H9 (cell line): ENCODE results near the gene SLTM. TPM values are rescaled to one million over a fixed set of nuclear protein-coding genes. Genes with fewer than 3 reads are reported as not detected.

Experiments
- DNase-seq: peaks from one replicate; pipeline ENCODE4 v3.0.0-alpha.2; 2017
- H2AFZ ChIP-seq: one replicate; pipeline ENCODE4 v1.6.1; 2013; ENCODE audit warnings: mild to moderate bottlenecking, low read length, control low read depth, moderate library complexity
- H2AK5ac ChIP-seq: 2 replicates; pipeline ENCODE4 v1.6.1; 2013; ENCODE audit warnings: low read length, control low read depth, mixed read lengths; ENCODE audit not compliant: insufficient read length
- H2BK120ac ChIP-seq: one replicate; pipeline ENCODE4 v1.6.1; 2013; ENCODE audit warnings: low read depth, mild to moderate bottlenecking, low read length, control low read depth, inconsistent platforms; ENCODE audit not compliant: poor library complexity, severe bottlenecking
- H2BK12ac ChIP-seq: 2 replicates; pipeline ENCODE4 v1.6.1; 2013; ENCODE audit warnings: low read length, control low read depth, mixed read lengths, low read depth; ENCODE audit not compliant: insufficient read length
- H2BK15ac ChIP-seq: 2 replicates; pipeline ENCODE4 v1.6.1; 2013; ENCODE audit warnings: low read depth, low read length, control low read depth
- H2BK20ac ChIP-seq: one replicate; pipeline ENCODE4 v1.6.1; 2013; ENCODE audit warnings: low read depth, mild to moderate bottlenecking, low read length, control low read depth, inconsistent platforms; ENCODE audit not compliant: poor library complexity, severe bottlenecking
- H2BK5ac ChIP-seq: 2 replicates; pipeline ENCODE4 v1.6.1; 2013; ENCODE audit warnings: low read length, control low read depth, mixed read lengths; ENCODE audit not compliant: insufficient read length
- H3K14ac ChIP-seq: 2 replicates; pipeline ENCODE4 v1.6.1; 2013; ENCODE audit warnings: low read length, control low read depth; ENCODE audit not compliant: insufficient read depth
- H3K18ac ChIP-seq: 2 replicates; pipeline ENCODE4 v1.6.1; 2013; ENCODE audit warnings: low read depth, mild to moderate bottlenecking, mixed read lengths, low read length, control low read depth; ENCODE audit not compliant: insufficient read length
- H3K23ac ChIP-seq: 2 replicates; pipeline ENCODE4 v1.6.1; 2013; ENCODE audit warnings: low read length, control low read depth, mixed read lengths, low read depth; ENCODE audit not compliant: insufficient read length
- H3K23me2 ChIP-seq: 2 replicates; pipeline ENCODE4 v1.6.1; 2013; ENCODE audit warnings: low read depth, mild to moderate bottlenecking, mixed read lengths, low read length, control low read depth; ENCODE audit not compliant: insufficient read length, poor library complexity, severe bottlenecking
- H3K27ac ChIP-seq: 2 replicates; pipeline ENCODE4 v1.5.1; 2013; ENCODE audit warnings: low read length, control low read depth, mixed read lengths, low read depth; ENCODE audit not compliant: insufficient read length
- H3K27me3 ChIP-seq: 2 replicates; pipeline ENCODE4 v1.6.1; 2013; ENCODE audit warnings: low read length, control low read depth, inconsistent platforms; ENCODE audit not compliant: insufficient read depth
- H3K4ac ChIP-seq: 2 replicates; pipeline ENCODE4 v1.6.1; 2013; ENCODE audit warnings: low read depth, mild to moderate bottlenecking, control low read depth, inconsistent platforms, low read length, moderate library complexity
- H3K4me1 ChIP-seq: 2 replicates; pipeline ENCODE4 v1.6.1; 2013; ENCODE audit warnings: low read length, control low read depth, inconsistent platforms; ENCODE audit not compliant: insufficient read depth
- H3K4me2 ChIP-seq: 2 replicates; pipeline ENCODE4 v1.6.1; 2013; ENCODE audit warnings: low read length, control low read depth, mixed read lengths; ENCODE audit not compliant: insufficient read length, insufficient read depth
- H3K56ac ChIP-seq: 2 replicates; pipeline ENCODE4 v1.6.1; 2013; ENCODE audit warnings: low read depth, mild to moderate bottlenecking, mixed read lengths, low read length, control low read depth; ENCODE audit not compliant: insufficient read length
- H3K79me1 ChIP-seq: 2 replicates; pipeline ENCODE4 v1.6.1; 2013; ENCODE audit warnings: low read depth, mild to moderate bottlenecking, moderate library complexity, low read length, control low read depth, inconsistent platforms; ENCODE audit not compliant: insufficient read depth, poor library complexity, severe bottlenecking
- H3K79me2 ChIP-seq: 2 replicates; pipeline ENCODE4 v1.6.1; 2013; ENCODE audit warnings: low read length, control low read depth, inconsistent platforms; ENCODE audit not compliant: insufficient read depth
- H3K9ac ChIP-seq: 2 replicates; pipeline ENCODE4 v1.6.1; 2013; ENCODE audit warnings: low read length, control low read depth, mixed read lengths; ENCODE audit not compliant: insufficient read length; ENCODE audit errors: extremely low read depth
- H3K9me3 ChIP-seq: one replicate; pipeline ENCODE4 v1.6.1; 2013; ENCODE audit warnings: low read depth, low read length, inconsistent platforms; ENCODE audit not compliant: control insufficient read depth
- H3T11ph ChIP-seq: one replicate; pipeline ENCODE4 v1.6.1; 2013; ENCODE audit warnings: mild to moderate bottlenecking, low read length, control low read depth, inconsistent platforms
- H4K20me1 ChIP-seq: one replicate; pipeline ENCODE4 v1.6.1; 2013; ENCODE audit not compliant: control insufficient read depth, insufficient read length, insufficient read depth
- H4K5ac ChIP-seq: 2 replicates; pipeline ENCODE4 v1.6.1; 2013; ENCODE audit warnings: low read depth, mild to moderate bottlenecking, mixed read lengths, low read length, control low read depth; ENCODE audit not compliant: insufficient read length
- H4K8ac ChIP-seq: replicated peaks from 2 replicates; pipeline ENCODE4 v1.6.1; 2013; ENCODE audit warnings: low read length, control low read depth, mixed read lengths, low read depth; ENCODE audit not compliant: insufficient read length
- H4K91ac ChIP-seq: 2 replicates; pipeline ENCODE4 v1.6.1; 2013; ENCODE audit warnings: low read depth, mild to moderate bottlenecking, moderate library complexity, mixed read lengths, low read length, control low read depth; ENCODE audit not compliant: insufficient read length
- H3K27ac Mint-ChIP-seq, 3 experiments: 2 replicates in 2 of 3; 3 replicates in 1 of 3; pipeline ENCODE4 v1.8.0; 2020 to 2021; ENCODE audit warnings: mixed read lengths in 3 of 3, mild to moderate bottlenecking in 1 of 3, moderate library complexity in 1 of 3
- H3K27me3 Mint-ChIP-seq: 2 replicates; pipeline ENCODE4 v1.8.0; 2021; ENCODE audit warnings: low read depth, mild to moderate bottlenecking, moderate library complexity, mixed read lengths
- H3K36me3 Mint-ChIP-seq, 3 experiments: 2 replicates in 2 of 3; 3 replicates in 1 of 3; pipeline ENCODE4 v1.8.0; 2020 to 2021; ENCODE audit warnings: low read depth in 3 of 3, mixed read lengths in 3 of 3; ENCODE audit not compliant: insufficient read depth in 1 of 3
- H3K4me1 Mint-ChIP-seq, 2 experiments: 2 replicates each; pipeline ENCODE4 v1.8.0; 2020; ENCODE audit warnings: mixed read lengths in 2 of 2
- H3K4me3 Mint-ChIP-seq, 2 experiments: 2 replicates in 1 of 2; 3 replicates in 1 of 2; pipeline ENCODE4 v1.8.0; 2020 to 2021; ENCODE audit warnings: mild to moderate bottlenecking in 2 of 2, mixed read lengths in 2 of 2, moderate library complexity in 1 of 2
- H3K9me3 Mint-ChIP-seq, 2 experiments: 2 replicates in 1 of 2; 3 replicates in 1 of 2; pipeline ENCODE4 v1.8.0; 2020; ENCODE audit warnings: mild to moderate bottlenecking in 2 of 2, mixed read lengths in 2 of 2, moderate library complexity in 1 of 2
- CTCF ChIP-seq: fragments of 200-600 bp; sonication (generic); conservative IDR thresholded peaks from 3 replicates; pipeline ENCODE4 v1.8.0; 2021; ENCODE audit warnings: antibody characterized with exemption, mild to moderate bottlenecking
- total RNA-seq: library from RNA; stranded (reverse); gene quantifications from 2 replicates; pipeline ENCODE4 v1.2.1, GENCODE V29; 2021

SLTM gene
- total RNA-seq, 1 experiment from 2014 or later = 132 TPM

- TF ChIP-seq CTCF = no peak
These were observed 19.3 kb upstream of the SLTM start for GRCh38 chr15:58952751-58953150.

More at GRCh38 chr15:58952751-58953150, 19.3 kb upstream of the SLTM start:
- no peaks in the 10 kb centered on the region for H3K79me1 ChIP-seq
- no peak overlapping the region for H3K14ac ChIP-seq
- Mint-ChIP-seq H3K27ac (peak overlapping the region in 1 of 3 experiments; percentile 3; a peak in 1 of 7 replicates), H3K36me3 (no peaks in the 10 kb centered on the region), H3K4me1 (peaks cover 20% of the 10 kb centered on the region in 2 experiments), H3K9me3 (no peaks in the 10 kb centered on the region), H3K4me3 (no peak overlapping the region), H3K27me3 (no peaks in the 10 kb centered on the region; the same call in none of the 2 replicates)
- no peak overlapping the region for H3K4me2 ChIP-seq
- H2BK12ac ChIP-seq = no peak overlapping the region
- H2AFZ ChIP-seq = no peak overlapping the region
- H3K9ac ChIP-seq = no peak overlapping the region
- no peak overlapping the region for H3K4ac ChIP-seq
- no peak overlapping the region for H2BK5ac ChIP-seq
- no peaks in the 10 kb centered on the region for H3K23me2 ChIP-seq
- H3K18ac ChIP-seq = no peak overlapping the region
- H4K8ac ChIP-seq = no peak overlapping the region
- no peaks in the 10 kb centered on the region for H3K27me3 ChIP-seq
- no peak overlapping the region for H2BK120ac ChIP-seq
- H2AK5ac ChIP-seq = no peak overlapping the region
- H4K20me1 ChIP-seq = no peaks in the 10 kb centered on the region
- no peak for DNase-seq
- no peak overlapping the region for H2BK15ac ChIP-seq
- H3K9me3 ChIP-seq = no peaks in the 10 kb centered on the region
- no peaks in the 10 kb centered on the region for H3K79me2 ChIP-seq
- no peak overlapping the region for H3T11ph ChIP-seq
- H3K4me1 ChIP-seq = peaks cover 3% of the 10 kb centered on the region; the same call in 1 of the 2 replicates
- H3K27ac ChIP-seq = no peak overlapping the region
- no peak overlapping the region for H2BK20ac ChIP-seq
- H4K91ac ChIP-seq = no peak overlapping the region
- no peak overlapping the region for H3K23ac ChIP-seq
- H3K56ac ChIP-seq = no peak overlapping the region
- H4K5ac ChIP-seq = no peak overlapping the region
